PC-3 (cell line): ENCODE results near the gene TIMM8A. TPM values are rescaled to one million over a fixed set of nuclear protein-coding genes. Genes with fewer than 3 reads are reported as not detected.

Source experiments
- ATAC-seq: fragments of 200-7000 bp; cut with Tn5 transposase; 2 replicates; pipeline ENCODE4 v1.9.1; 2020; ENCODE audit warnings: mild to moderate bottlenecking, moderate library complexity
- BruUV-seq: library from RNA; stranded (reverse); fragments of 400-500 nt; replicated peaks from 2 replicates; lab custom pipeline; 2021; lab: Mats Ljungman, UMichigan
- CTCF ChIA-PET: fragments of 300-600 bp; sonication (Branson Sonifier 250); formaldehyde crosslinking; loops from one replicate; lab custom pipeline; 2022; ENCODE audit warnings: antibody characterized with exemption; lab: Charles Lee
- POLR2A ChIA-PET: fragments of 300-600 bp; sonication (Branson Sonifier 250); formaldehyde crosslinking; loops from one replicate; lab custom pipeline; 2022; ENCODE audit warnings: antibody characterized with exemption; ENCODE audit not compliant: unreplicated experiment; lab: Charles Lee
- DNase-seq: peaks from one replicate; pipeline ENCODE4 v3.0.0-alpha.2; 2015
- H2AFZ ChIP-seq: fragments of 300-600 bp; sonication (generic); 2 replicates; pipeline ENCODE4 v1.6.0; 2016; ENCODE audit warnings: antibody characterized with exemption, low read length
- H3F3A ChIP-seq: fragments of 300-600 bp; sonication (generic); one replicate; pipeline ENCODE4 v1.6.0; 2017; ENCODE audit warnings: antibody characterized with exemption, low read length, control low read depth, mild to moderate bottlenecking; ENCODE audit not compliant: unreplicated experiment
- H3K27ac ChIP-seq: fragments of 300-600 bp; sonication (generic); 2 replicates; pipeline ENCODE4 v1.5.1; 2016; ENCODE audit warnings: mild to moderate bottlenecking, low read length
- H3K27me3 ChIP-seq: fragments of 300-600 bp; sonication (generic); 2 replicates; pipeline ENCODE4 v1.6.1; 2016; ENCODE audit warnings: low read length, mixed read lengths
- H3K36me3 ChIP-seq: fragments of 300-600 bp; sonication (generic); 2 replicates; pipeline ENCODE4 v1.6.1; 2016; ENCODE audit warnings: low read depth, mixed run types, low read length, mixed read lengths
- H3K4me1 ChIP-seq: fragments of 300-600 bp; sonication (generic); 2 replicates; pipeline ENCODE4 v1.5.1; 2016; ENCODE audit warnings: low read length; ENCODE audit not compliant: insufficient read depth
- H3K4me2 ChIP-seq: fragments of 300-600 bp; sonication (generic); 2 replicates; pipeline ENCODE4 v1.6.0; 2016; ENCODE audit warnings: low read length
- H3K4me3 ChIP-seq: fragments of 300-600 bp; sonication (generic); 2 replicates; pipeline ENCODE4 v1.5.1; 2016; ENCODE audit warnings: mild to moderate bottlenecking, low read length, mixed read lengths
- H3K79me2 ChIP-seq: fragments of 300-600 bp; sonication (generic); 2 replicates; pipeline ENCODE4 v1.6.1; 2017; ENCODE audit warnings: low read length, mixed read lengths
- H3K9ac ChIP-seq: fragments of 300-600 bp; sonication (generic); 2 replicates; pipeline ENCODE4 v1.6.0; 2016; ENCODE audit warnings: mild to moderate bottlenecking, low read length
- H3K9me2 ChIP-seq: fragments of 300-600 bp; sonication (generic); replicated peaks from 2 replicates; pipeline ENCODE4 v1.6.1; 2016; ENCODE audit warnings: mixed run types, low read length, mixed read lengths
- H3K9me3 ChIP-seq: fragments of 300-600 bp; sonication (generic); 2 replicates; pipeline ENCODE4 v1.6.1; 2016; ENCODE audit warnings: low read length, mixed read lengths
- H4K20me1 ChIP-seq: fragments of 300-600 bp; sonication (generic); 2 replicates; pipeline ENCODE4 v1.6.1; 2016; ENCODE audit warnings: low read length, mixed read lengths
- CTCF ChIP-seq: fragments of 300-600 bp; sonication (generic); conservative IDR thresholded peaks from 2 replicates; pipeline ENCODE4 v1.5.1; 2017; ENCODE audit warnings: antibody characterized with exemption, low read depth, mild to moderate bottlenecking, low read length
- EZH2 ChIP-seq: fragments of 300-600 bp; sonication (generic); IDR thresholded peaks from one replicate; pipeline ENCODE4 v1.6.1; 2017; ENCODE audit warnings: antibody characterized with exemption, mild to moderate bottlenecking, low read length; ENCODE audit not compliant: unreplicated experiment
- EZH2phosphoT487 ChIP-seq: fragments of 300-600 bp; sonication (generic); IDR thresholded peaks from 2 replicates; pipeline ENCODE4 v1.6.1; 2018; ENCODE audit warnings: mild to moderate bottlenecking, antibody characterized with exemption, low read length, borderline replicate concordance
- intact Hi-C: fragments of 100-400 bp; cut with micrococcal nuclease; formaldehyde crosslinking; loops from 2 replicates; pipeline ENCODE4 v1.9.0; 2023
- total RNA-seq: library from RNA; depleted of rRNA; stranded (reverse); fragments of >200 nt; gene quantifications from 2 replicates; pipeline ENCODE4 v1.2.3, GENCODE V29; 2014

Gene TIMM8A
- total RNA-seq, 1 experiment from 2014 or later: 5.0 TPM

GRCh38 chrX:101385026-101385684, 36.6 kb upstream of the TIMM8A start:
- H3K27ac ChIP-seq: no peak overlapping the region
- H4K20me1 ChIP-seq: no peaks in the 10 kb centered on the region
- H3K4me3 ChIP-seq: no peak overlapping the region
- no peaks in the 10 kb centered on the region for H3K79me2 ChIP-seq
- CTCF ChIA-PET: no interaction called here
- H3K4me2 ChIP-seq: no peak overlapping the region
- H3K36me3 ChIP-seq: no peaks in the 10 kb centered on the region
- no peaks in the 10 kb centered on the region for H3F3A ChIP-seq
- no peak overlapping the region for H2AFZ ChIP-seq
- DNase-seq (no peak), ATAC-seq (no peak)
- H3K9me3 ChIP-seq: no peaks in the 10 kb centered on the region
- H3K27me3 ChIP-seq: no peaks in the 10 kb centered on the region
- 0 out of 2 replicates have a peak, but pooled peaks cover 1% of the 10 kb centered on the region for H3K4me1 ChIP-seq
- no peak overlapping the region for H3K9ac ChIP-seq
- no TSS peak for BruUV-seq
- no peaks in the 10 kb centered on the region for H3K9me2 ChIP-seq
- intact Hi-C loops: no loop called here
- TF ChIP-seq EZH2 (no peak), EZH2phosphoT487 (no peak), CTCF (no peak)
- POLR2A ChIA-PET: no interaction called here

- no TSS peak for BruUV-seq
- CTCF ChIA-PET: no interaction called here
These were observed 35.2 kb upstream of the TIMM8A start for GRCh38 chrX:101383679-101384205.

More at GRCh38 chrX:101383679-101384205, 35.2 kb upstream of the TIMM8A start:
- no peaks in the 10 kb centered on the region for H3K9me3 ChIP-seq
- DNase-seq (no peak), ATAC-seq (no peak)
- H3K27ac ChIP-seq: no peak overlapping the region
- no peak overlapping the region for H3K4me2 ChIP-seq
- H3K36me3 ChIP-seq: no peaks in the 10 kb centered on the region
- H4K20me1 ChIP-seq: no peaks in the 10 kb centered on the region
- TF ChIP-seq CTCF (no peak), EZH2 (no peak), EZH2phosphoT487 (no peak)
- no peaks in the 10 kb centered on the region for H3F3A ChIP-seq
- no peaks in the 10 kb centered on the region for H3K9me2 ChIP-seq
- no peak overlapping the region for H2AFZ ChIP-seq
- no peaks in the 10 kb centered on the region for H3K79me2 ChIP-seq
- H3K4me1 ChIP-seq: no peaks in the 10 kb centered on the region
- H3K27me3 ChIP-seq: no peaks in the 10 kb centered on the region
- H3K9ac ChIP-seq: no peak overlapping the region
- POLR2A ChIA-PET: no interaction called here
- no peak overlapping the region for H3K4me3 ChIP-seq
- intact Hi-C loops: no loop called here
